Stimulated activated effector memory CD8-positive, alpha-beta T cell treated with anti-CD3 and anti-CD28 coated beads, Interleukin-12 subunit alpha, Interleukin-12 subunit beta, amount 100 ng/mL, for 72 hours (primary cell): ENCODE measurements around the gene TOX3.

Experiments
- ATAC-seq: fragments of 150-1000 bp; cut with Tn5 transposase; 2 replicates; pipeline ENCODE4 v1.10.0; 2021
- DNase-seq, 2 donors: peaks; one replicate each; pipeline ENCODE4 v3.0.0; 2021 to 2022; ENCODE audit warnings: low spot score in 2 of 2
- H3K27ac Mint-ChIP-seq: one replicate; pipeline ENCODE4 v1.8.0; 2022; ENCODE audit warnings: mild to moderate bottlenecking, mixed read lengths
- H3K36me3 Mint-ChIP-seq: one replicate; pipeline ENCODE4 v1.8.0; 2022; ENCODE audit warnings: mild to moderate bottlenecking, mixed read lengths
- H3K4me1 Mint-ChIP-seq: one replicate; pipeline ENCODE4 v1.8.0; 2022; ENCODE audit warnings: mixed read lengths
- H3K4me3 Mint-ChIP-seq: one replicate; pipeline ENCODE4 v1.8.0; 2022; ENCODE audit warnings: mild to moderate bottlenecking, mixed read lengths
- H3K9me3 Mint-ChIP-seq: one replicate; pipeline ENCODE4 v1.8.0; 2022; ENCODE audit warnings: mixed read lengths

The TOX3 gene

DNA sequence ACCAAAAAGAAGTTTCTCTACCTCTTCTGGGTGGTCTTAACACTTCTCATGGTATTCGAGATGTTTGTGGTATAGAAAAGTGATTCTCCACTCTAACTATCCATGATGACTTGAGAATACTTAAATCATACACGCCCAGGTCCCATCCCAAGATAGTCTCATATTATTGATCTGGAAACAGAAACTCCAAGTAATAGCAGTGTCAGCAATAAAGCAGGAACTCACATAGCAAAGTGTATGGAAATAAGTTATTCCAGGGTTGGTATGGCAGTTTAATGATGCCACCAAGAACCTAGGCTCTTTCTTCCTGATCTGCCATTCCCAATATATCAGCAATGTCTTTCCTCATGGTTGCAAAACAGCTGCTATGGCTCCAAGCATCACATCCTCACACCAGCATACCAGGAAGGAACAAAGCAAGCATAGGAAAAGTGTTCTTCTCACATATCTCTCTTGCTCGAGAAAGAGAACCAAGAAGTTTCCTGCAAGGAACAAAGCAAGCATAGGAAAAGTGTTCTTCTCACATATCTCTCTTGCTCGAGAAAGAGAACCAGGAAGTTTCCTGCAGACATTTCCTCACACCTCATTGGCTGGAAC, 23.6 kb upstream of the TOX3 start:
- Mint-ChIP-seq H3K4me1 (no peaks in the 10 kb centered on the region), H3K36me3 (no peaks in the 10 kb centered on the region), H3K9me3 (peaks cover 11% of the 10 kb centered on the region), H3K27ac (no peak overlapping the region), H3K4me3 (no peak overlapping the region)
- DNase-seq, result no peak
- ATAC-seq, result no peak

DNA sequence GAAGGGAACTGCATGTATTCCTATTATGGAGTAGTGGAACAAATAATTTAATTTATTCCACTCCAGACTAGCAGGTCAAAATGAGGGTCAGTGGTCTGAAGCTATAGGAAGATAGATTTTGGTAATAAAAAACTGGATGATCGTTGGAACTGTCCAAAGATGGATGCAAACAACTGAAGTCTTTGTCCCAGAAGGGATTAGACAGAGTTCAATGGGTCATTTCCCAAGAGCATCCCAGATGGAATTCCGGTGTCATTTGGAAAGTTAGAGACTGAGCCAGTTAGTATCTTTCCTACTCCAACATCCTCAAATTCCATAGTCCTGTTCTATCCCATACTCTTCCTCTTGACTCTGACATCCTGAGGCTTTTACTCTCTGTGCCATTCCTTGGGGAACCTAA, 22.8 kb upstream of the TOX3 start:
- H3K27ac Mint-ChIP-seq, result no peak overlapping the region
- H3K4me1 Mint-ChIP-seq, result no peaks in the 10 kb centered on the region
- peaks cover 11% of the 10 kb centered on the region for H3K9me3 Mint-ChIP-seq
- no peak for DNase-seq
- H3K4me3 Mint-ChIP-seq, result no peak overlapping the region
- no peaks in the 10 kb centered on the region for H3K36me3 Mint-ChIP-seq
- ATAC-seq, result no peak

GRCh38 chr16:52568983-52569690, 22.2 kb upstream of the TOX3 start:
- no peaks in the 10 kb centered on the region for H3K36me3 Mint-ChIP-seq
- ATAC-seq (no peak), DNase-seq (no peak)
- peaks cover 11% of the 10 kb centered on the region for H3K9me3 Mint-ChIP-seq
- H3K4me1 Mint-ChIP-seq, result no peaks in the 10 kb centered on the region
- H3K27ac Mint-ChIP-seq, result no peak overlapping the region
- no peak overlapping the region for H3K4me3 Mint-ChIP-seq

GRCh38 chr16:52568495-52568894, 21.6 kb upstream of the TOX3 start:
- no peak overlapping the region for H3K4me3 Mint-ChIP-seq
- H3K9me3 Mint-ChIP-seq, result peaks cover 11% of the 10 kb centered on the region
- ATAC-seq (no peak), DNase-seq (no peak)
- no peak overlapping the region for H3K27ac Mint-ChIP-seq
- no peaks in the 10 kb centered on the region for H3K4me1 Mint-ChIP-seq
- H3K36me3 Mint-ChIP-seq, result no peaks in the 10 kb centered on the region

DNA sequence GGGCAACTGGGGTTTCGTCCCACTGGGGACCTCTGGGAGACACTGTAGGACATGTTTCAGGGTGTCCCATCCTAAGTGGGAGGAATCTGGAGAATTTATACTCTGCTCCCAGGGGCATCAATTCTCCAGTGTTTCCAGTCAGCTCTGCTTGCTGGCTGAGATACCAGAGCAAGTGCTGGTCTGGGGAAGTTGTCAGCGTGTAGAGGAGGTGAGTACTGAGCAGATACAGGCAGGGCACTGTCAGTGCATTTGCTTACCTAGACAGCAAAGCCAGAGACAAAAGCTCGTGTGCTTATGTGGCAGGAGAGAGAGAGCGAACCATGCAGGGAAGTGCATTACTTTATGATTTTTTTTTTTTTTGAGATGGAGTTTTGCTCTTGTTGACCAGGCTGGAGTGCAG, 20.2 kb upstream of the TOX3 start:
- H3K36me3 Mint-ChIP-seq, result no peaks in the 10 kb centered on the region

DNA sequence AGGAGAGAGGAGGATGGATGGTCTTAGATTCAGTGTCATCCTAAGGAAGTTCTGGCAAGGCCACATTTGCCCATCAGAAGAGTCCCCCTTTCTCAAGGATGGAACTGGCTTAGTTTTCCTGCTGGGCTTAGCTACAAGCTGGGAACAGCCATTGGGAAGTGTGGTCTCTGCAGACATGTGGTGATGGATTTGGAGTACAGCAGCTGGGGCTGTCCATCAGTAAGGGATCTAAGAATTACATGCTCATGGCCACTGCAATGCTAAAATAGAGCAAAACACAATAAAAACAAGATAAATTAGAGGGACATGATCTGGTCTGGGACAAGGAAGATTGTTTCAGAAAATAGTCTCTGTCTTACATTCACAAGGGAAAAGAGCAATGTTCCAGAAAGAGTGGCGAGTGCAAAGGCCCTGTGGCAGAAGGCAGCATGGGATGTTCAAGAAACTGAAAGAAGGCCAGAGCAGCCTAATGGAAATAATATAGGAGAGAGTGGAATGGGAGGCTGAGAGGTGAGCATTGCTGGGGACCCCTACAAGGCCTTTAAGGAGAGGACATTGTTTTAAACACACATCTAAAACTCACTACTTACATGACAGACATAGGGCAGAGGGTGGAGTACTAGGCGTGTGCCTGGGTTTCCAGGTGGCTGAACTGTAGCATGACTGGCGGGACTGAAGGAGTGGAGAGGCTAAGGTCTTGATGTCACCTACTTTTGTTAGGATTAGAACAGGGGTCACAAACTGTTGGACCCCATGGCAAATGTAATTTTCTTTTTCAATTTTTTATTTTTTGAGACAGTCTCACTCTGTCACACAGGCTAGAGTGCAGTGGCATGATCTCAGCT, 17.0 kb upstream of the TOX3 start:
- Mint-ChIP-seq H3K4me1 (no peaks in the 10 kb centered on the region), H3K4me3 (no peak overlapping the region), H3K27ac (no peak overlapping the region), H3K9me3 (peaks cover 5% of the 10 kb centered on the region), H3K36me3 (no peaks in the 10 kb centered on the region)
- ATAC-seq, result no peak
- DNase-seq, result no peak

More for the DNA sequence above, 20.2 kb upstream of the TOX3 start:
- H3K4me1 Mint-ChIP-seq, result no peaks in the 10 kb centered on the region
- H3K27ac Mint-ChIP-seq, result no peak overlapping the region
- no peak for ATAC-seq
- peaks cover 9% of the 10 kb centered on the region for H3K9me3 Mint-ChIP-seq
- no peak for DNase-seq
- no peak overlapping the region for H3K4me3 Mint-ChIP-seq

DNA sequence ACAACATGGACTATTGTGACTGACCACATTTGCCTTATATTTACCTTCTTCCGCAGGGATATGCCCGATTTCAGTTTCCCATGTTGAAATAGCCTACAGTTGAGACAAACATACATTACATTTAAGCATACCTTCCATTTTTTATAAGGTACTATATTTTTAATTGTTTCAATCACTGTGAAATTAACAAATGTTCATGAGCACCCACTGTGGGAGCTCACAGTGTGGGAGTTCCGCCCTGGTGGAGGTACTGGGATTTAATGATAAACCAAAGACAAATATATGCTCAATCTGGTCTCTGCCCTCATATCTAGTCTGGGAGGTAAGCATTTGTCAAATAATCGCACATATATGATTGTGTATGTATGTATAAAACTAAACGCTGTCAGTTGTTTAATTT, 15.8 kb upstream of the TOX3 start:
- no peak overlapping the region for H3K27ac Mint-ChIP-seq
- H3K9me3 Mint-ChIP-seq, result peaks cover 5% of the 10 kb centered on the region
- H3K4me3 Mint-ChIP-seq, result no peak overlapping the region
- no peak for DNase-seq
- no peak for ATAC-seq
- H3K4me1 Mint-ChIP-seq, result no peaks in the 10 kb centered on the region
- no peaks in the 10 kb centered on the region for H3K36me3 Mint-ChIP-seq

- no peaks in the 10 kb centered on the region for H3K36me3 Mint-ChIP-seq
- H3K4me1 Mint-ChIP-seq, result no peaks in the 10 kb centered on the region
- peaks cover 5% of the 10 kb centered on the region for H3K9me3 Mint-ChIP-seq
- ATAC-seq, result no peak
- DNase-seq, result no peak
- H3K27ac Mint-ChIP-seq, result no peak overlapping the region
- no peak overlapping the region for H3K4me3 Mint-ChIP-seq
Observed at GRCh38 chr16:52561910-52562741, 15.2 kb upstream of the TOX3 start.

GRCh38 chr16:52558448-52558847, 11.5 kb upstream of the TOX3 start:
- ATAC-seq, result no peak
- no peaks in the 10 kb centered on the region for H3K36me3 Mint-ChIP-seq
- H3K27ac Mint-ChIP-seq, result no peak overlapping the region
- no peak overlapping the region for H3K4me3 Mint-ChIP-seq
- no peak for DNase-seq
- peaks cover 8% of the 10 kb centered on the region for H3K9me3 Mint-ChIP-seq
- no peaks in the 10 kb centered on the region for H3K4me1 Mint-ChIP-seq

DNA sequence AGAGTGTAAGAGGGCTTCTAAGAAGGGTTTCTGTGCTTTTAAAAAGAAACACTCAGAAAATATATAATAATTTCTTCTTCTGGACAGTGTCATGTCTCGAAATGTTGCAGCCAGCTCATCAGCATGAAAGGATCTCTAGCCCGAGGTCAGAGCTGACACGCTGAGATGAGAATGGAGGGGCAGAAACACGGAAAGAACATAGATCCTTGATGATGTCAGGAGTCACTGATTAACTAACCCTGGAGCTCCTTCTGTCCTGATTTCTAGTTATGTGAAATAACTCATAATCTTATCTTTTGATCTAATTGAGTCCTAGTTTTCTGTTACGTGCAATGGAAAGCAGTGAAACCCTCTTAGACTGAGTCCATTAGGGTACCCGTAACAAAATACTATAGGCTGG, 10.3 kb upstream of the TOX3 start:
- Mint-ChIP-seq H3K36me3 (no peaks in the 10 kb centered on the region), H3K4me3 (no peak overlapping the region), H3K4me1 (no peaks in the 10 kb centered on the region), H3K9me3 (peaks cover 8% of the 10 kb centered on the region), H3K27ac (no peak overlapping the region)
- DNase-seq (no peak), ATAC-seq (no peak)

DNA sequence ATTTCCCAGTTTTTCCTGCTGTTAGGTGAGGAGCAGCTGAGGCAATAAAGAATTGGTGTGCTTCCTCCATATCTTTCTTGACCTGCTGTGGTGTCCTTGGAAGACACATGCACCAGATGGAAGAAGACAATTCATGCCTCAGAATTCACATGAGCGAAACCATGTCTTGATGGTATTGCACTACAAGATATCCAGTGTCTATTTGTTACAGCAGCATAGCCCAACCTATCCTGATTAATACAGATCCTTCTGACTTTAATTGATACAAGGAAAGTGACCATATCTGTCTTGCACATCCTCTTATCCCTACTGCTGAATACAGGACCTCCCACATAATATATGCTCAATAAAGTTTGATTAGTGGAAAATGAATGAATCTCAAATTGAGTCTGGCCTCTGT, 9.1 kb upstream of the TOX3 start:
- peaks cover 6% of the 10 kb centered on the region for H3K9me3 Mint-ChIP-seq
- no peak for DNase-seq
- no peaks in the 10 kb centered on the region for H3K36me3 Mint-ChIP-seq
- no peak for ATAC-seq
- no peak overlapping the region for H3K4me3 Mint-ChIP-seq
- H3K27ac Mint-ChIP-seq, result no peak overlapping the region
- H3K4me1 Mint-ChIP-seq, result no peaks in the 10 kb centered on the region

DNA sequence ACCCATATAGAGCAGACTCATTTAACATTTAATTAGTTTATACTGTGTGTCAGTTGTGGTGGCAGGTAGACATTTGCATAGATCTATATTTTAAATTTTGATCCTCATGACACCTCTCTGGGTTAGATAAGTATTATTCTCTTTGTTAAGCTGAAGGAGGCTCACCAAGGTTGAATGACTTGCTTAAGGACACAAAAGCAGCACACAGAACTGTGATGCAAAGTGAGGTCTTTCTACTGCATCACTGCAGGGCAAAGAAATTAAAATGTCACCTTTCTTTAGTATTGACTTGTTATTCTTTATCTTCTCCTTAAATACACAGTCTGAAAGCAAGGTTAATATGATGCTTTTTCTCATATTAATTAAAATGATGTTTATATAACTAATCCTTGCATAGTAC, 8.6 kb upstream of the TOX3 start:
- H3K4me1 Mint-ChIP-seq, result no peaks in the 10 kb centered on the region
- ATAC-seq (no peak), DNase-seq (no peak)

DNA sequence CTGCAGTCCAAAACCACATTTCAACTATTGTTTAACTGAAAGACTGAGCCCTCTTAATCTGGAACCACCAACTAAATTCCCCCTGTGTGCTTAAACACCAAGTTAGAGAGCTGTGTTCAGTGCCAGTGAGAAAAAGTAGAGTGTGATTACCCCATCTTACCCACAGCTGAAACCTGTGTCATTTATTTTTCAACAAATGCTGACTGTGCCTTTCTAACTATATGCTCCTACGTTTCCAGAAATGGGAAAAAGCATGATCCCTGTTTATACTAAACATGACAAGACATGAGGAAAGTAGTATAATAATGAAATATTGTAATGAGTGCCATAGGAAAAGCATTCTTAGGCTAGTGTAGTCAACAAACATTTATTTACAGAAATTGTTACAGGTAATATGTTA, 7.4 kb upstream of the TOX3 start:
- no peak overlapping the region for H3K27ac Mint-ChIP-seq
- ATAC-seq, result no peak
- no peaks in the 10 kb centered on the region for H3K4me1 Mint-ChIP-seq
- H3K4me3 Mint-ChIP-seq, result no peak overlapping the region
- H3K36me3 Mint-ChIP-seq, result no peaks in the 10 kb centered on the region
- no peak for DNase-seq
- H3K9me3 Mint-ChIP-seq, result peaks cover 6% of the 10 kb centered on the region

More for the DNA sequence above, 8.6 kb upstream of the TOX3 start:
- Mint-ChIP-seq H3K9me3 (peaks cover 6% of the 10 kb centered on the region), H3K27ac (no peak overlapping the region), H3K4me3 (no peak overlapping the region), H3K36me3 (no peaks in the 10 kb centered on the region)

GRCh38 chr16:52553322-52553721, 6.4 kb upstream of the TOX3 start:
- DNase-seq (no peak), ATAC-seq (no peak)
- Mint-ChIP-seq H3K36me3 (no peaks in the 10 kb centered on the region), H3K4me3 (no peak overlapping the region), H3K9me3 (peaks cover 6% of the 10 kb centered on the region), H3K27ac (no peak overlapping the region), H3K4me1 (no peaks in the 10 kb centered on the region)

GRCh38 chr16:52552643-52553042, 5.7 kb upstream of the TOX3 start:
- Mint-ChIP-seq H3K27ac (no peak overlapping the region), H3K9me3 (peaks cover 8% of the 10 kb centered on the region), H3K4me3 (no peak overlapping the region), H3K4me1 (peaks cover 1% of the 10 kb centered on the region), H3K36me3 (no peaks in the 10 kb centered on the region)
- DNase-seq, result no peak
- ATAC-seq, result no peak
